Esophagus muscularis mucosa (tissue), 4 donors: Measurements from ENCODE around the gene CDC20B. TPM values are rescaled to one million over a fixed set of nuclear protein-coding genes. Genes with fewer than 3 reads are reported as not detected.

Experiments used
- DNase-seq: peaks from one replicate; pipeline ENCODE4 v3.0.0-alpha.2; 2017; ENCODE audit errors: extremely low spot score
- H3K27ac ChIP-seq, 4 donors: fragments of 200-600 bp; sonication (generic); replicated peaks in 1 of 4; 1 replicate in 3 of 4; 2 replicates in 1 of 4; pipeline ENCODE4 v1.5.1; 2016 to 2019; ENCODE audit warnings: mild to moderate bottlenecking in 1 of 4
- H3K27me3 ChIP-seq, 4 donors: fragments of 200-600 bp; sonication (generic); one replicate each; pipeline versions ENCODE4 v1.5.1 to v1.6.0; 2016 to 2019
- H3K36me3 ChIP-seq, 4 donors: fragments of 200-600 bp; sonication (generic); one replicate each; pipeline ENCODE4 v1.5.1; 2016 to 2019
- H3K4me1 ChIP-seq, 4 donors: fragments of 200-600 bp; sonication (generic); one replicate each; pipeline ENCODE4 v1.5.1; 2016 to 2019
- H3K4me3 ChIP-seq, 4 donors: fragments of 200-600 bp; sonication (generic); 1 replicate in 2 of 4; 2 replicates in 2 of 4; pipeline ENCODE4 v1.5.1; 2016 to 2019; ENCODE audit warnings: mild to moderate bottlenecking in 4 of 4, moderate library complexity in 1 of 4
- H3K9me3 ChIP-seq, 4 donors: fragments of 200-600 bp; sonication (generic); 1 replicate in 3 of 4; 2 replicates in 1 of 4; pipeline ENCODE4 v1.5.1; 2016 to 2019
- EP300 ChIP-seq: sonication (generic); formaldehyde crosslinking; IDR thresholded peaks from one replicate; pipeline ENCODE4 v1.6.1; 2017; ENCODE audit warnings: antibody characterized with exemption
- POLR2A ChIP-seq: fragments of 450-650 bp; IDR thresholded peaks from one replicate; pipeline ENCODE4 v1.6.1; 2017; ENCODE audit warnings: antibody characterized with exemption, moderate library complexity, mild to moderate bottlenecking, low read depth
- POLR2AphosphoS5 ChIP-seq, 2 donors: sonication (generic); formaldehyde crosslinking; IDR thresholded peaks; one replicate each; pipeline ENCODE4 v1.6.1; 2017; ENCODE audit warnings: antibody characterized with exemption in 2 of 2
- WGBS: methylation state at CpG from one replicate; pipeline ENCODE4 v1.1.5; 2018; 5-methylcytosine and 5-hydroxymethylcytosine counted together
- intact Hi-C: fragments of 100-400 bp; cut with DNase I; formaldehyde crosslinking; loops from one replicate; pipeline ENCODE4 v1.15.1; 2023
- total RNA-seq, 4 donors: library from RNA; depleted of rRNA; stranded (reverse); fragments of >200 nt; gene quantifications; one replicate each; pipeline versions ENCODE4 v1.1.0 to v1.2.1, GENCODE V29; 2016
- TF ChIP-seq, protein P1 (sequence below), 3 experiments: fragments of 200-600 bp in 2 of 3; fragments of 450-650 bp in 1 of 3; sonication (generic) in 2 of 3; IDR thresholded peaks; one replicate each; pipeline ENCODE4 v1.5.1; 2017 to 2019; ENCODE audit warnings: antibody characterized with exemption in 3 of 3, mild to moderate bottlenecking in 2 of 3, moderate library complexity in 1 of 3

The CDC20B gene
- total RNA-seq, 4 donors from 2014 or later: not detected

DNA sequence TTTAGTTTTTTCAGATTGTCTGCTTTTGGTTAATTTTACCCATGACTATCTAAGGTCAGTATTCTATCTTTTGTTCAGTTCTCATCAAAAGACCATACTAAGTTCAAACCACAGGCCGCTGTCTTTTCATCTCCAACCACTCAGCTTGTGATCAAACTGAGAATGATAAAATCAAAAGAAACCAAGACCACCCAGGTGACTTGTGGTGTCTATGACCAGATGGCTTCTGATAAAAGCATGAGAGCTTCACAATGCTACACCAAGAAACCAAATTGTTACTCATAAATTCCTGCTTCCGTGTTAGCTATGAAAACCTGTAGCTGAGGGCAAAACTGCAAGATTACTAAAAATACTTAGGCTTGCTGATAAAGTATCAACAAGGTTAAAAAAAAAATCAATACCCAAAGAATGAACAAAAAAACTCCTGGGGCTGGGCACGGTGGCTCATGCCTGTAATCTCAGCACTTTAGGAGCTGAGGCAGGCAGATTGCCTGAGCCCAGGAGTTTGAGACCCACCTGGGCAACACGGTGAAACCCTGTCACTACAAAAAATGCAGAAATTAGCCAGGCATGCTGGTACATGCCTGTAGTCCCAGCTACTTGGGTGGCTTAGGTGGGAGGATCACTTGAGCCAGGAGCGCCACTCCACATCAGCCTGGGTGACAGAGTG lies 38.8 kb downstream of the CDC20B start:
- TF ChIP-seq POLR2AphosphoS5 (IDR thresholded peaks at IDR 0.05): no peak
- TF ChIP-seq POLR2A: no peak
- TF ChIP-seq, protein P1, sequence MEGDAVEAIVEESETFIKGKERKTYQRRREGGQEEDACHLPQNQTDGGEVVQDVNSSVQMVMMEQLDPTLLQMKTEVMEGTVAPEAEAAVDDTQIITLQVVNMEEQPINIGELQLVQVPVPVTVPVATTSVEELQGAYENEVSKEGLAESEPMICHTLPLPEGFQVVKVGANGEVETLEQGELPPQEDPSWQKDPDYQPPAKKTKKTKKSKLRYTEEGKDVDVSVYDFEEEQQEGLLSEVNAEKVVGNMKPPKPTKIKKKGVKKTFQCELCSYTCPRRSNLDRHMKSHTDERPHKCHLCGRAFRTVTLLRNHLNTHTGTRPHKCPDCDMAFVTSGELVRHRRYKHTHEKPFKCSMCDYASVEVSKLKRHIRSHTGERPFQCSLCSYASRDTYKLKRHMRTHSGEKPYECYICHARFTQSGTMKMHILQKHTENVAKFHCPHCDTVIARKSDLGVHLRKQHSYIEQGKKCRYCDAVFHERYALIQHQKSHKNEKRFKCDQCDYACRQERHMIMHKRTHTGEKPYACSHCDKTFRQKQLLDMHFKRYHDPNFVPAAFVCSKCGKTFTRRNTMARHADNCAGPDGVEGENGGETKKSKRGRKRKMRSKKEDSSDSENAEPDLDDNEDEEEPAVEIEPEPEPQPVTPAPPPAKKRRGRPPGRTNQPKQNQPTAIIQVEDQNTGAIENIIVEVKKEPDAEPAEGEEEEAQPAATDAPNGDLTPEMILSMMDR (IDR thresholded peaks at IDR 0.05): no peak
- TF ChIP-seq EP300: no peak
- Histone ChIP-seq H3K36me3 (no peaks in the 10 kb centered on the region), H3K9me3 (peaks cover 0 to 9% (median 3%) of the 10 kb centered on the region in 4 donors), H3K27me3 (no peaks in the 10 kb centered on the region), H3K4me1 (no peaks in the 10 kb centered on the region), H3K27ac (no peak overlapping the region), H3K4me3 (no peak overlapping the region)
- DNase-seq: no peak
- intact Hi-C loops: no loop called here
- WGBS: 64% methylated on average over 5 of the region's 5 CpGs

DNA sequence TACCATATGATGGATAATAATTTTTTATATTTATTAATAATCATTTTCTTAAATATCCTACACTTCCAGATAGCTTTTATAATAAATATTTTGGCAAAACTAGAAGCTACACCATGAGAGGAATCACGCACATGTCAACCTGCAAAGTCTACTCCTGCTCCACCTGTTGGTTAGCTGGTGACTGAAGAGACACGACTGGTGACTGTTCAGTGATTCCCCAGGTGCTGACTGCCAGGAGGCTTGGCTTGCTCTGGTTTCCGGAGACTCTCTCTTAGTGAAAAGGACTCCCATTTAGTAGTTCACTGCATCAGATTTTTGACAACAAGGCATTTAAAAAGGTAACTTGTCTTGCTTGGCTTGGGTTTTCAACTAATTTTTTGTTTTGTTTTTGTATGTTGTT lies 49.6 kb downstream of the CDC20B start:
- no peak for TF ChIP-seq POLR2A
- TF ChIP-seq EP300: no peak
- no peak for TF ChIP-seq POLR2AphosphoS5 (IDR thresholded peaks at IDR 0.05)
- TF ChIP-seq, protein P1 (IDR thresholded peaks at IDR 0.05): no peak
- no peaks in the 10 kb centered on the region for H3K36me3 ChIP-seq
- H3K4me1 ChIP-seq: no peaks in the 10 kb centered on the region
- WGBS: 69% methylated on average over 3 of the region's 3 CpGs
- no peaks in the 10 kb centered on the region for H3K27me3 ChIP-seq
- no peak for DNase-seq
- intact Hi-C loops: no loop called here
- H3K4me3 ChIP-seq: no peak overlapping the region
- H3K27ac ChIP-seq: no peak overlapping the region
- H3K9me3 ChIP-seq: no peaks in the 10 kb centered on the region

DNA sequence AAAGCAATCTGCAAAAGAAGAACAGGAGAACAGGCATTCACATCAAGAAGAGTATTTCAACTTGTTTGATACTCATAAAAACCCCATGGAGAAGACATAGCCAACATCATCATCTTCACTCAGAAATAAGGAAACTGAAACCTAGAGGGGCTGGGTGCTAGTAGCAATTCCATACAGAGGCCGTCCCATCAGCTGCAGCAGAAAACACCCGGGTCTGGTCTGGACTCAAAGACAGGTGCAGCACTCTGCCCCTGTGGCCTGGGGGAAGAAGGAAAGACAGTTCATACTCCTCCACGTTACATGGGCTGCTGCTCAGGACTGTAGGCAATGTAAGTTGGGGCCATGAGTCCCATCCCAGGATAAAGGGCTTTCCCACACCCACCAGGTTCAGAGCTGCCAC lies 58.9 kb downstream of the CDC20B start:
- TF ChIP-seq POLR2AphosphoS5 (IDR thresholded peaks at IDR 0.05) (no peak), POLR2A (no peak), EP300 (no peak)
- TF ChIP-seq, protein P1 (IDR thresholded peaks at IDR 0.05): no peak
- WGBS: 100% methylated on average over 2 of the region's 3 CpGs

DNA sequence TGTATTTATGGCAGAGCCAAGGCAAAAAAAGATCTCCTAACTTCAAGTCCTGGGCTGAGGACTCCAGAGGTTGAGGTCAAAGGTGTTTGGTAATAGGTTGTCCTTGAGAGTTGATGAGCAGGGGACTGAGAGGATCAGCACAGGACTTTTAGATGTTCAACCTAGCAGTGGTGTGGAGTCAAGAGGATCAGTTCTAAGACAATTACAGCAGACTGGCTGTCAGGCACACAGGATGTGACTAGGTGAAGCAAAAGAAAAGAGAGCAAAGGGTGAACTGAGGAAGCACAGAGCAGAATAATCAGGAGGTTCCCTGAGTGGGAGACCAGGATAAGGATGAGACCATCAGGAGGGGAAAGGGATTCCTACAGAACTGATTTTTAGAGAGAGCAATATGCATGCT lies 59.6 kb downstream of the CDC20B start:
- Histone ChIP-seq H3K36me3 (no peaks in the 10 kb centered on the region), H3K27ac (no peak overlapping the region), H3K9me3 (no peaks in the 10 kb centered on the region), H3K27me3 (peaks cover 0 to 4% (median 2%) of the 10 kb centered on the region in 4 donors), H3K4me3 (no peak overlapping the region), H3K4me1 (no peaks in the 10 kb centered on the region)
- intact Hi-C loops: no loop called here
- no peak for DNase-seq
- TF ChIP-seq, protein P1 (IDR thresholded peaks at IDR 0.05): no peak

More for the DNA sequence above, 58.9 kb downstream of the CDC20B start:
- H3K4me3 ChIP-seq: no peak overlapping the region
- peaks cover 0 to 4% (median under 1%) of the 10 kb centered on the region in 4 donors for H3K27me3 ChIP-seq
- H3K27ac ChIP-seq: no peak overlapping the region
- H3K4me1 ChIP-seq: no peaks in the 10 kb centered on the region
- H3K9me3 ChIP-seq: no peaks in the 10 kb centered on the region
- no peaks in the 10 kb centered on the region for H3K36me3 ChIP-seq
- intact Hi-C loops: no loop called here
- DNase-seq: no peak

DNA sequence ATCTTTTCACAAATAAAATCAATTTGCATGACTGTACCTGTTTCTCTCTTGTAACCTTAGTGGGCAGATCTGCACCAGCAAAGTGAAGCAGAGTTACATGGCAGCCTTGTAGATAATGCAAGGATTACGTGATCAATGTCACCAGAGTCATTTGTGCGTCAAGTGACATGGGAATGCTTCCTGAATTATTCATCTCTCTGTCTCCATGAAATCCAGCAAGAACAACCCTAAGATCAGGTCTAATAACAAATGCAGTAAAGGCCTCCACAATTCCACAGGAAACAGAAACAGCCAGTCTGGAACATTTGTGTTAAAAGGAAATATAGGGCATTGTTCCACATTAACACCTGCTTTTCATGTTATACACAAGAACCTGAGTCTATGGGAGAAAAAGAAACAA lies 62.8 kb downstream of the CDC20B start:
- no peak for DNase-seq
- no peak overlapping the region for H3K27ac ChIP-seq
- no peaks in the 10 kb centered on the region for H3K4me1 ChIP-seq
- H3K4me3 ChIP-seq: no peak overlapping the region
- H3K27me3 ChIP-seq: peaks cover 0 to 4% (median 2%) of the 10 kb centered on the region in 4 donors
- no peak for TF ChIP-seq EP300
- no peak for TF ChIP-seq POLR2AphosphoS5 (IDR thresholded peaks at IDR 0.05)
- no peak for TF ChIP-seq POLR2A
- TF ChIP-seq, protein P1 (IDR thresholded peaks at IDR 0.05): no peak
- intact Hi-C loops: no loop called here
- WGBS: 80% methylated on average over 2 of the region's 2 CpGs
- H3K9me3 ChIP-seq: no peaks in the 10 kb centered on the region
- H3K36me3 ChIP-seq: no peaks in the 10 kb centered on the region
